WERI-Rb-1 (cell line): ENCODE results near the gene SV2C.

Experiments used
- DNase-seq: peaks from one replicate; pipeline ENCODE4 v3.0.0-alpha.2; 2020
- H3K27ac ChIP-seq: fragments of 250-450 bp; sonication (Bioruptor Pico); 2 replicates; pipeline ENCODE4 v1.5.1; 2020; ENCODE audit warnings: mild to moderate bottlenecking, moderate library complexity
- H3K27me3 ChIP-seq: fragments of 250-450 bp; sonication (Bioruptor Pico); 2 replicates; pipeline ENCODE4 v1.5.1; 2021; ENCODE audit warnings: mild to moderate bottlenecking, low read depth, moderate library complexity; ENCODE audit not compliant: insufficient read depth, severe bottlenecking
- H3K36me3 ChIP-seq: fragments of 250-450 bp; sonication (Bioruptor Pico); 2 replicates; pipeline ENCODE4 v1.5.1; 2020; ENCODE audit warnings: mild to moderate bottlenecking, moderate library complexity
- H3K4me3 ChIP-seq: 2 replicates; pipeline ENCODE4 v1.5.1; 2011; ENCODE audit warnings: low read depth, mild to moderate bottlenecking, control low read depth, low read length
- H3K9me3 ChIP-seq: fragments of 250-450 bp; sonication (Bioruptor Pico); 2 replicates; pipeline ENCODE4 v1.5.1; 2021; ENCODE audit warnings: mild to moderate bottlenecking, moderate library complexity; ENCODE audit not compliant: severe bottlenecking
- CTCF ChIP-seq: IDR thresholded peaks from 2 replicates; pipeline ENCODE4 v1.5.1; 2011; ENCODE audit warnings: low read depth, mild to moderate bottlenecking, control low read depth, inconsistent platforms, low read length

Gene SV2C

GRCh38 chr5:76091351-76091750, 8.2 kb downstream of the SV2C start:
- no peaks in the 10 kb centered on the region for H3K9me3 ChIP-seq
- DNase-seq, result no peak
- H3K36me3 ChIP-seq, result no peaks in the 10 kb centered on the region
- no peaks in the 10 kb centered on the region for H3K27me3 ChIP-seq
- no peak overlapping the region for H3K27ac ChIP-seq
- no peak for TF ChIP-seq CTCF
- H3K4me3 ChIP-seq, result no peak overlapping the region

- Histone ChIP-seq H3K27me3 (no peaks in the 10 kb centered on the region), H3K36me3 (no peaks in the 10 kb centered on the region), H3K9me3 (no peaks in the 10 kb centered on the region), H3K27ac (no peak overlapping the region), H3K4me3 (no peak overlapping the region)
- TF ChIP-seq CTCF, result no peak
- DNase-seq, result no peak
Measured at GRCh38 chr5:76099286-76099702, 16.1 kb downstream of the SV2C start.

GRCh38 chr5:76099756-76100155, 16.6 kb downstream of the SV2C start:
- Histone ChIP-seq H3K4me3 (no peak overlapping the region), H3K9me3 (no peaks in the 10 kb centered on the region), H3K27me3 (no peaks in the 10 kb centered on the region), H3K27ac (no peak overlapping the region), H3K36me3 (no peaks in the 10 kb centered on the region)
- no peak for DNase-seq
- TF ChIP-seq CTCF, result no peak

- Histone ChIP-seq H3K27ac (no peak overlapping the region), H3K4me3 (no peak overlapping the region), H3K36me3 (no peaks in the 10 kb centered on the region), H3K27me3 (no peaks in the 10 kb centered on the region), H3K9me3 (no peaks in the 10 kb centered on the region)
- DNase-seq, result no peak
- TF ChIP-seq CTCF, result no peak
Measured at GRCh38 chr5:76104027-76104426, 20.8 kb downstream of the SV2C start.

- H3K9me3 ChIP-seq, result no peaks in the 10 kb centered on the region
- TF ChIP-seq CTCF, result no peak
- no peak for DNase-seq
- H3K27ac ChIP-seq, result no peak overlapping the region
- H3K36me3 ChIP-seq, result no peaks in the 10 kb centered on the region
- no peaks in the 10 kb centered on the region for H3K27me3 ChIP-seq
- no peak overlapping the region for H3K4me3 ChIP-seq
Measured at GRCh38 chr5:76106149-76106548, 23.0 kb downstream of the SV2C start.

GRCh38 chr5:76111477-76112174, 28.4 kb downstream of the SV2C start:
- DNase-seq, result no peak
- Histone ChIP-seq H3K27me3 (no peaks in the 10 kb centered on the region), H3K4me3 (no peak overlapping the region), H3K36me3 (no peaks in the 10 kb centered on the region), H3K9me3 (no peaks in the 10 kb centered on the region), H3K27ac (no peak overlapping the region)
- no peak for TF ChIP-seq CTCF
